ENCODE measurements around the gene ARHGEF39.

ARHGEF39 gene, protein sequence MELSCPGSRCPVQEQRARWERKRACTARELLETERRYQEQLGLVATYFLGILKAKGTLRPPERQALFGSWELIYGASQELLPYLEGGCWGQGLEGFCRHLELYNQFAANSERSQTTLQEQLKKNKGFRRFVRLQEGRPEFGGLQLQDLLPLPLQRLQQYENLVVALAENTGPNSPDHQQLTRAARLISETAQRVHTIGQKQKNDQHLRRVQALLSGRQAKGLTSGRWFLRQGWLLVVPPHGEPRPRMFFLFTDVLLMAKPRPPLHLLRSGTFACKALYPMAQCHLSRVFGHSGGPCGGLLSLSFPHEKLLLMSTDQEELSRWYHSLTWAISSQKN

DNA sequence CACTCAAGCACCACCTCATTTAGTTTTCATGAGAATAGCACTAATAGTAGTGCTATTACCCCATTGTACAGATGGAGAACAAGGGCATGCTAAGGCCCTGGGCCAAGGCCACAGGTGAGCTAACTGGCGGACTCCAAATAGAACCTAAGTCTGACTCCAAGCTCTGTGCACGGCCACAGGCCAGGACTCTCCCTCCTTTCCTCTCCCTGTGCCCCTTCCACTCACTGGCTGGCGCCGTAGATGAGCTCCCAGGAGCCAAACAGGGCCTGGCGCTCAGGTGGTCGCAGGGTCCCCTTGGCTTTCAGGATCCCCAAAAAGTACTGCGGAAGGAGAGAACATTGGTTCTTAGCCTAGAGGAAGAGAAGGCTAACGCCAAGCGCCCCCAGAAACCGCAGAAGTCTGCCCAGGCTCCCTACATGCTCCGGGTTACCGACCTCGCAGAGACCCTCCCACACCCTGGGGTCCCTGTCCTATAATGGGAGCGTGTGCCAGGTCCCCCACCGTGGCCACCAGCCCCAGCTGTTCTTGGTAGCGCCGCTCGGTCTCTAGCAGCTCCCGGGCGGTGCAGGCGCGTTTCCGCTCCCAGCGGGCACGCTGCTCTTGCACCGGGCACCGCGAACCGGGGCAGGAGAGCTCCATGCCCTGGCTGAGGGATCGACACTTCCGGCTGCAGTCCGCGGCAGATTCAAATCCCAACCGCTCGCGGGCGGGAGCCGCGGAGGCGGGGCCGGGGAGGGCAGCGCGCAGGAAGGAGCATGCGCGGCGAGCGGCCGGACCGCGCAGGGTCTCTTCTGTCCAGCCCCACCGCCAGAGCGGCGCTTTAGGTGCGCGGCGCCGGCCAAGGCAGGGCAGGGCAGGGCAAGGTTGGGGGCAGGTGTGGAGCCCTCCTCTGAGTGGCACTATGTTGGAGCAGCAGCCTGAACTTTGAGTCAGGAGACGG, at the start of gene ARHGEF39:
ARHGEF39 (minus strand) TSS at position 665 of the 940 bp plus-strand sequence; CDS start at position 639, 26 bp downstream.
- no peak for DNase-seq

DNA sequence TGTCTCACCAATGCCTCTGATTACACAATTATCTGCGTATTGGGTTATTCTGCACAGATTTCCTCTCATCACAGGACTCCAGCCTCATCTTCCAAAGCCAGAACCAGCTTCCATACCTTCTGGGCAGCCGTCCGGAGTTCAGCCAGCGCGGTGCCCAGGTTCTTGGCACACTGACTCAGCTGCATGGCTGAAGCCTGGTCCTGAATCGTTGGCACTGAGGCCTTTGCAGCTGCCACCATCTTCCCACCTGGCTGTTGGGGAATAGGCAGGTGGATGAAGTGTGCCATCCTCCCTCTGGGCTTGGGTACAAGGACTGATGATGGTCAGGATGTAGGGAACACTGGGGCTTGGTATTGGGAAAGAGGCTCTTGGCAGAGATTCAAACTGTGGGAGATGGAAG, 49.1 kb upstream of the ARHGEF39 start:
- DNase-seq, result no peak

DNA sequence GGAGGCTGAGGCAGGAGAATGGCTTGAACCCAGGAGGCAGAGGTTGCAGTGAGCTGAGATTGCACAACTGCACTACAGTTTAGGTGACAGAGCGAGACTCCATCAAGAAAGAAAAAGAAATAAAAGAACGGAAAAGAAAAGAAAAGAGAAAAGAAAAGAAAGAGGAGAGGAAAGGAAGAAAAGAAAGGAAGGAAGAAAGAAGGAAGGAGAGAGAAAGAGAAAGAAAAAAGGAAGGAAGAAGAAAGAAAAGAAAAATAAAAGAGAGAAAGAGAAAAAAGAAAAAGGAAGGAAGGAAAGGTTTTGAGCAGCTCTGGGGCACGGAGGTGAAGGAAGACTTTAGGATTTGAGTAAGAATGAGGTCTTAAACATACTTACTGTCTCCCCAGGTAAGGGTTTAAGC, 48.6 kb upstream of the ARHGEF39 start:
- no peak for DNase-seq

DNA sequence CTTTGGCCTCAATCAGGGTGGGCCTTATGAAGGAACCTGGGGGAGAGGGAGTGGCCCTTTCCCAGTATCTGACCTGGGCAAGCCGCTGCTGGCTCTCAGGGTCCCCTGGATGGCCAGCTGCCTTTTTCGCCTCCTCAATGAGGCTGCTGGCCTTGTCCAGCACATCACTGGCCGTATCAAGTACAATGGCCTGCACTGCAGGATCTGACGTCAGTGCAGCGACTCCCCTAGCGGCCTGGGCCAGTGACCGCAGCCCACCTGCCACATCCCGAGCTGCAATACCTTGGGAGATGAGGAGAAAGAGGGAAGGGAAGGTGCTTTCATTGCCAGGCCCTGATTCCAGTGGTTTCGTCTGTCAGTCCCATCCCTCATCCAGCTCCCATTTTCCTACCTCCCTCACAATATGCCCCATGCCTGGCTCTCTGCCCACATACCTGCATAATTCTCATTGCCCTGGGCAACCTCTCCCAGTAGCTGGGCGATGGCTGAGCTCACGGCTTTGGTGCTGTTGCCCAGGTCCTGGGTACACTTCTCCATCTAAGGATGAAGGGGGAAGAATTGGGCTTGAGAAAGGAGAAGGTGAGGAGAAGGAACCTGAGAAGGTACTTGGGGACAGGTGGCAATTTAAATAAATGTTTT, 47.9 kb upstream of the ARHGEF39 start:
- DNase-seq, result no peak

DNA sequence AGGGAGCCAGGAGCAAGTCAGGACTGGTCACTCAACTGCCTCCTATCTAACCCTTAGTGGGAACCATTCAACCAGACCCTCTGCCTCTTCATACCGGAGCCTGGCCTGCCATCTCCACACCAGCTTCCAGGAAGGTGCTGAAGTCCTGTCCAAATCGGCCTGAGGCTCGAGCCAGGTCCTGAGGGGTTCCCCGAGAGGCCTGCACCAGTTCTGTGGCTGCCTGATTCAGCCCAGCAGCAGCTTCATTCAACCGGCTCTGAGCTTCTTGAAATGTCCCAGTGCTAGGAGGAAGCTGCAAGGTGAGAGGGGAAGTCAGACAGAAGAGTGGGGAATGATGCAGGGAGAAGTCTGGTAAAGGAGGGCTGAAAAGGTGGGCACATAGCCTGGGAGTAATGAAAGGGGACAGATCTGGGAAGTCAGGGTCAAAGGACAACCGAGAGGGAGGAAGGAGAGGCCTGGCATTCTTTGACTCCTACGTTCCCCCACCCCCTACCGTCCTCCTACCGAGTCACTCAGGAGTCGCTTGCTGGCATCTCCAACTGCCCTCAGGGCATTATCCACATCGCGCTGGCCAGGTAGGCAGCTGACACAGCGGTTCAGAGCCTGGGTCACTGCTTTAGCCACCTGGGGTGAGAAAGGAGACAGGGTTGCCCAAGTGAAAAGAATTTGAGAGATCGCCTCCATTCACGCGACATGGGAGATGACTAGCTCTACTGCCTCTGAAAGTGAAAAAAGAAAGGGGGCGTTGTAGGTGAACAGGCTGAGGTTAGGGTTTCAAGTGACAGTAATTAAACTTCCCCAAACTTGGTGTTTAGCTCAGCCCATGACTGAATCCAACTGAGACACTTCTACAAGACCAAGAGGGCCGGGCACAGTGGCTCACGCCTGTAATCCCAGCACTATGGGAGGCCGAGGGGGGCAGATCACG, 46.8 kb upstream of the ARHGEF39 start:
- DNase-seq, result no peak

DNA sequence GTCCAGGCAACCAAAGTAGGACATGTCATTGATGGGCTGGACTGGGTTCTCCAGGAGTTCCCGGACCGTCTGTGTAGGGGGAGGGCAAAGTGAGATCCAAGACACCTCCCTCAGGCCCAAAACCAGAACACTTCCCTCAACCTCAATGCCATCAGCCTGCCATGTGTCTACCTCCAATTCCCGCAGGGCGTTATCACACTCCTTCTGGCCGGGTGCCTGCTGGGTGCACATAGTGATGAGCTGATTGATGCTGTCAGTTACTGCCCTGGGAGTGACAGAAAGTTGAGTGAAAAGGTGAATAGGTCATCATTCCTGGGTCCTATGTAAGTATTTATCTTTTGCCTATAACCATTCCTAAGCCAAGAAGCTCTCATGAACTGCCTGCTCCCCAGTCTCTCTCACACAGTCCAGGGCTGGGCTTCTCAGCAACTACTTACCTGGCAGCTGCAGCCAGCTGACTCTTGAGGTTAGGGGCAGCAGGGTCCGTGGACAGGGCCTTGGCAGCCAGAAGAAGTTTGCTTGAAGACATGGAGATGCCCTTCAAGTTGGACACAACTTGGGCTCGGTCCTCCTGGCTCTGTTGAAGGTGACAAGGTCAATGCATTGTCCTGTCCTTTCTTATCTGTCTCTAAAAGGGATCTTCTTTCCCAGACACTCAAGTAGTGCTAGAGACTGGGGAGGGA, 46.0 kb upstream of the ARHGEF39 start:
- no peak for DNase-seq

DNA sequence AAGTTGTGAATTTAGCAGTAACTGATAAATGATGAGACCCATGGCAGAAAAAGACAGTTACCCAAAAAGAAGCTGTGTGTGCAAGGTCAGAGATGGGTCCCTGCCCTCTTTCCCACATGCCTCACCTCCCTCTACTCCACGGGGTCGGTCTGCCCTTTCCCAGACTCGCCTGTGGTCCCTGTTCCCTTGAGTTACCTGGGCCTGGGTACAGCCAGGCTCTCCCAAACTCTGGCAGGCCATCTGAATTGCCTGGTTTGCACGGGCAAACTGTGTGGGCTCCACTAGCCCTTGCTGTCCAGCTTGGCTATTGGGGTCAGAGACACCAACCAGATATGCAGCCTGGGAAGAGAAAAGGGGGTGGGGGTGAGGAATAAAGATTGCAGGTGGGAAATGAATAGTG, 43.2 kb upstream of the ARHGEF39 start:
- DNase-seq, result no peak

DNA sequence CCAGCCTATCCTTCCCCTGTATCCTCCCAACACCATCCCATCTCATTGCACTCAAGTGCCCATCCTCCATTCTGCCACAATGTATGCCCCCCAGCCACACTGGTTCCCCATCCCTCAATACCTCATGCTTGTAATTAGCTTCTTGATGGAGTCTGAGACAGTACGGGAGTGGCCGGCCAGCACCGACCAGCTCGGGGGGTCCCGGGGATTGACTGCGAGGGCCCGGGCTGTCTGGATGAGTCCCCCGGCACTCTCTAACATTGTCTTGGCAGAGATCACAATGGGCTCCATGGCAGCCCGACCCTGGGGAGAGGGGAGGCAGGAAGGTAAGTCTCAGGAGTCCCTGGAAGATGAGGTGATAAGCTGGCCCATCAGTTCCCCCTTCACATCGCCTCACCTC, 42.0 kb upstream of the ARHGEF39 start:
- DNase-seq, result no peak

DNA sequence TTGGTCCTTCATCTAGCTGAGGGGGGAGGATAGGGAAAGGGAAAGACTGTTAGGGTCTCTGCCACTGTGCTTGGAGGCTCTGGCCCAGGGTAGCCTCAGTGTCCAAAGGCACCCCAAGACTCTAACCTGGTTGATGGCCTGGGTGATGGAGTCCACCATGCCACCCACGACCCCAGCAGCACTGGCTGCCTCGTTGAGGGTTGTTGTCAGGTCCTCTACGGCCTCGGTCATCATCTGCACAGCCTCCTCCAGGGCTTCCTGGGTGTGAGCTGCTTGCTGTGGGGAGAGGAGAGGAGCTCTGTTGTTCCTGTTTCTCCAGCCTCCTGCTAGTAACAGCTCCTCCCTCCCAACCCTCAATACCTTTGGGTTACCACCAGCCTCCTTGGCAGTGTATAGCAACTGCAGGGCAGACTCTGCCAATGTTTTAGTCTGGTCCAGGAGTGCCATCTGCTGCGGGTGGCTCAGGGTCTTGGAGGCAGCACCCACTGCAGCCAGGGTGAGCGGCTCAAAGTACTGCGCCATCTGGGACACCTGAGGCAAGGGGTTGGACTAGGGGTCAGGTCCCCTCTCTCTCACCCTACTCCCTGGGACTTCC, 40.9 kb upstream of the ARHGEF39 start:
- no peak for DNase-seq

DNA sequence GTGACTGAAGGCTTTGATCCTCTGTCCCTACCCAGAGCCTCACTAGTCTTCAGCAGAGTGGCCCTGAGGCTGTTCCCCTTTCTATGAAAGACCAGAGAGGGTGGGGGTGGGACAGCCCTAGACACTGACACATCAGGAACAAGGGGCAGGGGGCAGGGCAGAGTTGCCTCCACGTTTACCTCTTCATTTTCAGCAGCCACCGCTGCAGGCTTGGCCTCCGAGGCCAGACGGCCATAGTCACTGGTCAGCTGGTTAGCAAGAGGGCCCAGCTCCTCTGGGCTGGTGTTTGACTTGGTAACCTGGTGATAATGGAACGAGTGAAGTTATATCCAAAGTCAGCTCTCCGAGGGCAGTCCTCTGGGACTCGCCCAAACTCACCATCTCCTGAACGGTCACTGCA, 40.4 kb upstream of the ARHGEF39 start:
- DNase-seq, result no peak

DNA sequence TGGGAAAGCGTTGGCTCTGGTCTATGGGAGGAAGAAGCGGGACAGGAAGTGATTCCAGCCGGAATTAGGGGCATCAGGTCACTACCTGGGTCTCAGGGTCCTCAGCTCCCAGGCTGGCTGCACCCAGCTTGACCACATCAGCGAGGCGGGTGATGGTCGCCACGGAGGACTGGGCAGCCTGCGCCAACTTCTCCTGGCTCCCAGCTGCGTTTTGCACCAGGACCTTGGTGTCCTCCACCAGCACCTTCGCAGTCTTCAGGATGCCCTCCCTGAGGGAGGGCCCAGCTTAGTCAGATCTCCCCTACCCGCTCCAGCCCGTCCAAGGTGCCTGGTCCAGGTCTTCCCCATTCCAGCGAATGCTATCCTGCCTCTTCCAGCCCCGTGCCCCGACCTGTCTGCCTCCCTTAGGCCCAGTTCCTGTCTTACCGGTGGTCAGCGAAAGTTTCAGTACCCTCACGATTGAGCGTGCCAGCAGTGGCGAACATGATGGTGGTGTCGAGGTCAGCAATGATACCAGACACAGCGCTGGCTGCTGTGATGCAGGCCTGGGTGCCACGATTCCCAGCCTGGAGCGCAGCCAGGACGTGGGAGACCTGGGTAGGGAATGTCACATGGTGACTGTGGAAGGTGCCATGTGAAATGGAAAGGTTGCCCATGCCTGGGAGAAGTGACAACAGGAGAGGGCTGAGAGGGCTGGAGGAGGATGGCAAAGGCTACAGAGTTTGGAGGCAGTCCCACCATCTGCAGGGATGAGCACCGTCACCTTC, 39.1 kb upstream of the ARHGEF39 start:
- DNase-seq, result no peak

DNA sequence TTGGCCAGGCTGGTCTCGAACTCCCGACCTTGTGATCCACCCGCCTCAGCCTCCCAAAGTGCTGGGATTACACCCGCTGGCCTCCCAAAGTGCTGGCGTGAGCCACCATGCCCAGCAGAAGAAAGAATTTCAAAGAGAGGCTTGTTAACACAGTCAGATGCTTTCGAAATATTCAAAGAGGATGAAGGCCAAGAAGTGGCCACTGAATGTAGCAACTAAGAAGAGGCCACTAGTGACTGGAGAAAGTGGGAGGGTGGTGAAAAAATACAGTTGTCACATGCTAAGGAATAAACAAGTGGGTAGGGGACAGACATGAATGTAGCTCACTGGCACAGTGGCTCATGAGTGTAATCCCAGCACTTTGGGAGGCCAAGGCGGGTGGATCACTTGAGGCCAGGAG, 37.7 kb upstream of the ARHGEF39 start:
- DNase-seq, result no peak

DNA sequence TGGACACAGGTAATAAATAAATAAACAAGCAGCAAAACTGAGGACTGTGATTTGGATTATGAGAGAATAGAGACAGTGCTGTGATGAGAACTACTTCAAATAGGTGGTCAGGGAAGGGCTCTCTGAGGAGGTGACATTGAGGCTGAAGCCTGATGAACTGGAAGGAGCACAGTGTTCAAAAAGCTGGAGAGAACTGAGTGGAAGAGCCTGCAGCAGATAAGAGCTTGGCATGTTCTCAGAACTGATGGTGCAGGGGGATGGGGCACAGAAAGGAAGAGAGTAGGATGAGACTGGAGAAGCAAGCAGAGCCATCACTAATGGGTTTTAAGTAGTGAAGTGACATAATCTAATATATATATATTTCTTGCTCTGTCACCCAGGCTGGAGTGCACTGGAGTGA, 35.9 kb upstream of the ARHGEF39 start:
- DNase-seq, result no peak

DNA sequence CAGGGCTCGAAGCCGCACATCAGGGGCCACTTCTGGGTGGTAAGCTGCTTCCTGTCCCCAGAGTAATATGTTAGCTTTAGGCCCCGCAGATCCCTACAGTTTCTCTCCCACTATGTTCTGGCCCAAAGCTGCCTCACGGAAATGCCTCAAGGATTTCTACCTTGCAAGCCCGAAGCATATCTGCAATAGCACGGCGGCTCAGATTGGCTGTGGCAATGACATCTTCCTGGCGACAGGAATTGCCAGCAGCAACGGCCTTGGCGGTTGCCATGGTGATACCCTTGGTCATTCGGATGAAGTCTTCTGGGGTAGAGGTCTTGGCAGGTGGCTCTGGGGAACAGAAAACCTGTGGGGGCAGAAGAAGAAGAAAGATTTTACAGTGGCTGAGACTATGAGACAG, 35.0 kb upstream of the ARHGEF39 start:
- no peak for DNase-seq

DNA sequence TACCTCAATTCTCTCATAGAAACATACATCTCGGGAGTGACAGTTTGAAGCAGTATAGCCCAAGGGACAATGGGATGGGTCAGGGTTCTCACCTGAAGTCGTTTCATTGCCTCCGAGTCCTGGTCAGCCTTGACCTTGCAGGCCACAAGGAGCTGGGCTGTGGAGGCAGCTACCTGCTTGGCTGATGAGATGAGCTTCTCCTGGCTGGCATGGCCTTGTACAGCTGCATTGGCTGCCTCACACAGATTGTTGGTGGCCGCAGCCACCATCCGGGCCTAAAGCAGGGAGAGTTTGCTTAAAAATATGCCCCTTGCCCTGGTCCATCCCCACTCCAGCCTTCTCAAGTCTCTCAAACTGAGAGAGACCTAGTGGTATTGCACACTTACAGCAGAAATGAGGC, 33.2 kb upstream of the ARHGEF39 start:
- DNase-seq, result no peak

DNA sequence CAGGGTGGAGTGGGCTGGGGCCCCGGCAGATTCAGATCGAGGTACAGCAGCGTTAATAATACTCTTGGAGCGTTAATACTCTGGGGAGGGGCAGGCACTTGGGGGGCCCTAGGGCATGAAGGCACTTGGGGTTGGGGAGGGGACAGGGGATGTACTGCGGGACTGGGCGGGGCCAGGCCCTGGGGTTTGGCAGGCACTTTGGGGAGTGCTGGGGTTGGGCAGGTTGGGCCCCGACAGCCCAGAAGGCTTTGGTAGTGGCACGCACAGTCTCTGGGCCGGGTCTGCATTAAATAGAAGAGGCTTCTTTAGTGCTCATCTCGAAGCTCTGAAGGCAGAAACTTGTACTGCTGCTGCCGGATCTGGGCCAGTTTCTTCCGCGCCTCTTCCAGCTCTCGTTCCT, 32.5 kb upstream of the ARHGEF39 start:
- no peak for DNase-seq

DNA sequence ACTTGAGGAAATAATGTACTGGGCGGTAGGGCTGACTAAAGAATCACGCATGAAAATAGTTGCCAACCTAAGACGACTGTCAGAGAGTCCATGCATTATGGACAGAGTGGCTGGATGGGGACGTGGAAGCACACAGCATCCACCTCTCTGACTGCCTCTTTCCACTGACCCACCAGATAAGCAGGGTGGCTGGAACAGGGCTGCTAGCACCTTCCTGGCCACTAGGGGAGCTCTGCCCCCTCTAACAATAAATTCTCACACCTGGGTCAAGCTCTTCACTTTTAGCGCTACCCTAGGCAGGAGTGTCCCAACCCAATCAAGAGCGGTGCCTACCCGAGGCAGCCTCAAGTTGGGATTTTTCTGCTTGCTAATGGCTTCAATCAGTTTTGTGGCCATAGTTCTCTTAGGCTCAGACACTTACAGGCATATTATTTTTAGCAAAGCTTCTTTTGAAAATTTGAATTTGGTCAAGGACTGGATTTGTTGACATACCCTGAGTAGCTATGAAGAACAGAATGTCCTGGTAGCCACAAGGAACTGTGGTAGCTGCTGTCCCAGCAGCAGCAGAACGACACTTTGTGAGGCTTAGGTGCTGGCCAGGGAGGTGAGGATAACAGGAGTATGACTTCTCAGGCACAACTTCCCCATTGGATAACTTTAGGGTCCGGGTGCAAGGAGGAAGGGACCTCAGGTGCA, 31.7 kb upstream of the ARHGEF39 start:
- DNase-seq, result no peak

DNA sequence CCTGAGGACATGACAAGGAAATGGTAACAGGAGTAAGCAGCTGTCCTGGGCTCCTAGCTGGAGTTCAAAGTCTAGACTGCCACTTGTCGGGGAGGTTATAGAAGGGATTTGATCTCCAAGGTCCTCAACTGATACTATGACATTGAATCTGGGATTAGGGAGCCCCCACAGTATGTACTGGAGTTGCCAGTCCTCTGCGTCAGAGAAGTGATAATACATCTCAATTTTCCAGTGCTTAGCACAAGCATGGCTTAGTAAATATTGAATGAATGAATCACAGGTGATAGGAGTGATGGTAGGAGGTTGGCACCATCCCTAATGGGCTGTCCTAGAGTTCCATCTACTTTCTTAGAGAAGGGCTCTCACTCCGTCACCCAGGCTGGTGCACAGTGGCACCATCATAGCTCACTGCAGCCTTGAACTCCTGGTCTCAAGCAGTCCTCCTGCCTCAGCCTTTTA, 31.0 kb upstream of the ARHGEF39 start:
- no peak for DNase-seq

DNA sequence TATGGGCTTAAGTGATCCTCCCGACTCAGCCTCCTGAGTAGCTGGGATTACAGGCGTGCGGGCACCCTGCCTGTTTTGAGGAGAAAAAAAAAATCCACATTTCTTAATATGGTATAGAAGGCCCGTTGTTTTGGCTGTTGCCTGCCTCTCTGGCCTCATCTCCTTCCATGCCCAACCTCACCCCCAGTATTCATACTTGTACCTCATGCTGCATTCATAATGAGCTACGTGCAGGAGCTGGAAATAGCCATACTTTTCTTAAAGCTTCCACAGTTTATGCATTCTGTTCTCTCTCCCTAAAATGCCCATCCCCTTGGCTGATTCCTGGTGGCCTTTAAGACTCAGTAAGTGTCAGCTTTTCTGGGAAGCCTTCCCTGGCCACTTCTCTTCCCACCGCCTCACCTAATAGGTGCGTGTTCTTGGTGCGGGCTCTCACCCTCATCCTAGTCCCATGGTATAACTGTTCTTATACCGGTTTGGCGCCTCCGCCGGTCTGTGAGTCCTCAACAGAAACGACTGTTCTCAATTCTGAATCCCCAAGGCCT, 26.8 kb upstream of the ARHGEF39 start:
- no peak for DNase-seq

DNA sequence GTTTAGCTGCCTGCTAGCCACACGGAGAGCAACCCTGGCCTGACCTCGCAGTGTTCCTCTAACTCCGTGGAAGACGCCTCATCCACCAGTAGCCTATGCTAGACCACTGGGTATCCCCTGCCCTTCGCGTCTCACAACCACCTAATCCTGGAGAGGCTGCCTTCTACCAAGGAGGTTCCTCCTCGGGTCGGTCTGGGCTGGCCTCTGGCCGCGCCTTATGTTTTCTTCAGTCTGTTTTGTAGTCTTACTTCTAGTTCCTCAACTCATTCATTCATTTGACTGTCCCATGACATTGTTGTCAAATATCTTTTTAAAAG, 26.3 kb upstream of the ARHGEF39 start:
- DNase-seq, result no peak

Measured in GOT3 (cell line).